ENCODE data around the gene CADPS2.

Gene CADPS2

GRCh38 chr7:122337011-122337410, 549.2 kb downstream of the CADPS2 start:
- Histone ChIP-seq H3K4me1 (ENCODE audit: control insufficient read depth, insufficient read depth, low read depth, low read length) (no peaks in the 10 kb centered on the region), H3K14ac (ENCODE audit: low read length in 2 of 2) (no peak overlapping the region), H2BK15ac (ENCODE audit: low read depth, poor library complexity, severe bottlenecking) (no peak overlapping the region), H3K9me3 (ENCODE audit: control insufficient read depth, low read length) (no peaks in the 10 kb centered on the region), H3K79me1 (replicated peaks; ENCODE audit: low read length, poor library complexity, severe bottlenecking) (no peaks in the 10 kb centered on the region), H3K4me3 (ENCODE audit: insufficient read depth in 1 of 2, low read depth in 1 of 2, low read length in 2 of 2) (no peak overlapping the region), H3K9ac (ENCODE audit: low read length) (no peak overlapping the region), H3K18ac (ENCODE audit: low read depth in 1 of 2, low read length in 2 of 2) (no peak overlapping the region), H2BK12ac (ENCODE audit: low read length in 2 of 2) (no peak overlapping the region), H2AK5ac (ENCODE audit: low read length, severe bottlenecking) (no peak overlapping the region), H3K23ac (ENCODE audit: low read length in 2 of 2) (no peak overlapping the region), H2BK5ac (ENCODE audit: low read depth, low read length, poor library complexity, severe bottlenecking) (no peak overlapping the region), H3K4me2 (ENCODE audit: low read length, poor library complexity, severe bottlenecking) (no peak overlapping the region), H3K27ac (ENCODE audit: low read length, poor library complexity, severe bottlenecking) (no peak overlapping the region), H2BK120ac (ENCODE audit: low read depth, low read length) (no peak overlapping the region), H2AFZ (ENCODE audit: low read depth, low read length) (no peak overlapping the region), H3K36me3 (ENCODE audit: control insufficient read depth in 1 of 2, insufficient read depth in 2 of 2, low read depth in 1 of 2, low read length in 2 of 2) (no peaks in the 10 kb centered on the region), H3K4ac (ENCODE audit: low read depth in 1 of 2, low read length in 2 of 2) (no peak overlapping the region), H4K91ac (ENCODE audit: low read length) (no peak overlapping the region), H4K8ac (ENCODE audit: low read length) (no peak overlapping the region), H3K27me3 (ENCODE audit: control insufficient read depth in 1 of 2, insufficient read depth in 1 of 2, low read length in 2 of 2) (no peaks in the 10 kb centered on the region)
- WGBS = 57% methylated on average over 1 of the region's 2 CpGs
- DNase-seq = no peak

GRCh38 chr7:122329145-122329802, 557.0 kb downstream of the CADPS2 start:
- Histone ChIP-seq H3K23ac (ENCODE audit: low read length in 2 of 2) (no peak overlapping the region), H2BK120ac (ENCODE audit: low read depth, low read length) (no peak overlapping the region), H4K91ac (ENCODE audit: low read length) (no peak overlapping the region), H3K79me1 (replicated peaks; ENCODE audit: low read length, poor library complexity, severe bottlenecking) (no peaks in the 10 kb centered on the region), H2AFZ (ENCODE audit: low read depth, low read length) (no peak overlapping the region), H2BK15ac (ENCODE audit: low read depth, poor library complexity, severe bottlenecking) (no peak overlapping the region), H2AK5ac (ENCODE audit: low read length, severe bottlenecking) (no peak overlapping the region), H2BK12ac (ENCODE audit: low read length in 2 of 2) (no peak overlapping the region), H3K36me3 (ENCODE audit: control insufficient read depth in 1 of 2, insufficient read depth in 2 of 2, low read depth in 1 of 2, low read length in 2 of 2) (no peaks in the 10 kb centered on the region), H3K9me3 (ENCODE audit: control insufficient read depth, low read length) (no peaks in the 10 kb centered on the region), H3K27me3 (ENCODE audit: control insufficient read depth in 1 of 2, insufficient read depth in 1 of 2, low read length in 2 of 2) (no peaks in the 10 kb centered on the region), H3K4me1 (ENCODE audit: control insufficient read depth, insufficient read depth, low read depth, low read length) (no peaks in the 10 kb centered on the region), H2BK5ac (ENCODE audit: low read depth, low read length, poor library complexity, severe bottlenecking) (no peak overlapping the region), H3K4me2 (ENCODE audit: low read length, poor library complexity, severe bottlenecking) (no peak overlapping the region), H3K4ac (ENCODE audit: low read depth in 1 of 2, low read length in 2 of 2) (no peak overlapping the region), H3K18ac (ENCODE audit: low read depth in 1 of 2, low read length in 2 of 2) (no peak overlapping the region), H4K8ac (ENCODE audit: low read length) (no peak overlapping the region), H3K4me3 (ENCODE audit: insufficient read depth in 1 of 2, low read depth in 1 of 2, low read length in 2 of 2) (no peak overlapping the region), H3K27ac (ENCODE audit: low read length, poor library complexity, severe bottlenecking) (no peak overlapping the region), H3K9ac (ENCODE audit: low read length) (no peak overlapping the region), H3K14ac (ENCODE audit: low read length in 2 of 2) (no peak overlapping the region)
- WGBS = 38% methylated on average over 7 of the region's 8 CpGs
- no peak for DNase-seq

DNA sequence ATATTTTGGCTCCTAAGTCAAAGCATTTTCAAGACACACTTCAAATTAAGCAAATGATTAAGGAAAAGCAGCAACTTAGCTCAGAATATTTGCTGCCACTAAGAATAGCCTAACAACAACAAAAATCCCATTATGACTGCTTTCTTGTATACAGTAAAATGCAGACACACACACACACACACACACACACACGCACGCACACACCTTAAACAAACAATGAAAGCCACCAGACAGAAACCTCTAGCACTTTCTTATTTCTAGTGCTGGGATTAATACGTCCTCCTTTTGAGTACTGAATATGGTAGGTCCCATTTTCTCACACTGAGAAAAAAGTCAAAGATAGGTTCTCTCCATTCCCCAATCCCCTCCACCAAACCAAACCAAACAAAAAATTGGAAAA, 558.3 kb downstream of the CADPS2 start:
- Histone ChIP-seq H3K23ac (ENCODE audit: low read length in 2 of 2) (no peak overlapping the region), H2AFZ (ENCODE audit: low read depth, low read length) (no peak overlapping the region), H2BK15ac (ENCODE audit: low read depth, poor library complexity, severe bottlenecking) (no peak overlapping the region), H4K91ac (ENCODE audit: low read length) (no peak overlapping the region), H3K4me1 (ENCODE audit: control insufficient read depth, insufficient read depth, low read depth, low read length) (no peaks in the 10 kb centered on the region), H2BK120ac (ENCODE audit: low read depth, low read length) (no peak overlapping the region), H2BK5ac (ENCODE audit: low read depth, low read length, poor library complexity, severe bottlenecking) (no peak overlapping the region), H3K14ac (ENCODE audit: low read length in 2 of 2) (no peak overlapping the region), H4K8ac (ENCODE audit: low read length) (no peak overlapping the region), H3K18ac (ENCODE audit: low read depth in 1 of 2, low read length in 2 of 2) (no peak overlapping the region), H2BK12ac (ENCODE audit: low read length in 2 of 2) (no peak overlapping the region), H3K27ac (ENCODE audit: low read length, poor library complexity, severe bottlenecking) (no peak overlapping the region), H3K27me3 (ENCODE audit: control insufficient read depth in 1 of 2, insufficient read depth in 1 of 2, low read length in 2 of 2) (no peaks in the 10 kb centered on the region), H3K9ac (ENCODE audit: low read length) (no peak overlapping the region), H3K4ac (ENCODE audit: low read depth in 1 of 2, low read length in 2 of 2) (no peak overlapping the region), H3K4me2 (ENCODE audit: low read length, poor library complexity, severe bottlenecking) (no peak overlapping the region), H3K9me3 (ENCODE audit: control insufficient read depth, low read length) (no peaks in the 10 kb centered on the region), H2AK5ac (ENCODE audit: low read length, severe bottlenecking) (no peak overlapping the region), H3K79me1 (replicated peaks; ENCODE audit: low read length, poor library complexity, severe bottlenecking) (no peaks in the 10 kb centered on the region), H3K36me3 (ENCODE audit: control insufficient read depth in 1 of 2, insufficient read depth in 2 of 2, low read depth in 1 of 2, low read length in 2 of 2) (no peaks in the 10 kb centered on the region), H3K4me3 (ENCODE audit: insufficient read depth in 1 of 2, low read depth in 1 of 2, low read length in 2 of 2) (no peak overlapping the region)
- DNase-seq = no peak
- whole genome bisulfite sequencing = 42% methylated on average over 3 of the region's 3 CpGs

GRCh38 chr7:122316467-122317388, 569.5 kb downstream of the CADPS2 start:
- no peaks in the 10 kb centered on the region for H3K36me3 ChIP-seq (ENCODE audit: control insufficient read depth in 1 of 2, insufficient read depth in 2 of 2, low read depth in 1 of 2, low read length in 2 of 2)
- no peak overlapping the region for H3K4ac ChIP-seq (ENCODE audit: low read depth in 1 of 2, low read length in 2 of 2)
- peak overlapping the region; percentile 18 for H4K91ac ChIP-seq (ENCODE audit: low read length)
- no peak overlapping the region for H2BK12ac ChIP-seq (ENCODE audit: low read length in 2 of 2)
- H3K4me2 ChIP-seq (ENCODE audit: low read length, poor library complexity, severe bottlenecking) = peak overlapping the region; percentile 71
- H2AK5ac ChIP-seq (ENCODE audit: low read length, severe bottlenecking) = no peak overlapping the region
- H4K8ac ChIP-seq (ENCODE audit: low read length) = no peak overlapping the region
- H3K18ac ChIP-seq (ENCODE audit: low read depth in 1 of 2, low read length in 2 of 2) = no peak overlapping the region
- H3K4me3 ChIP-seq (ENCODE audit: insufficient read depth in 1 of 2, low read depth in 1 of 2, low read length in 2 of 2) = peak overlapping the region in 1 of 2 experiments; percentile 63
- H3K9ac ChIP-seq (ENCODE audit: low read length) = no peak overlapping the region
- peaks cover 13% of the 10 kb centered on the region for H3K4me1 ChIP-seq (ENCODE audit: control insufficient read depth, insufficient read depth, low read depth, low read length)
- H2BK15ac ChIP-seq (ENCODE audit: low read depth, poor library complexity, severe bottlenecking) = no peak overlapping the region
- H3K14ac ChIP-seq (ENCODE audit: low read length in 2 of 2) = no peak overlapping the region
- H2AFZ ChIP-seq (ENCODE audit: low read depth, low read length) = no peak overlapping the region
- peaks cover 64 to 65% of the 10 kb centered on the region in 2 experiments for H3K27me3 ChIP-seq (ENCODE audit: control insufficient read depth in 1 of 2, insufficient read depth in 1 of 2, low read length in 2 of 2)
- no peak overlapping the region for H2BK5ac ChIP-seq (ENCODE audit: low read depth, low read length, poor library complexity, severe bottlenecking)
- no peaks in the 10 kb centered on the region for H3K9me3 ChIP-seq (ENCODE audit: control insufficient read depth, low read length)
- H3K27ac ChIP-seq (ENCODE audit: low read length, poor library complexity, severe bottlenecking) = no peak overlapping the region
- no peak overlapping the region for H3K23ac ChIP-seq (ENCODE audit: low read length in 2 of 2)
- H3K79me1 ChIP-seq (replicated peaks; ENCODE audit: low read length, poor library complexity, severe bottlenecking) = no peaks in the 10 kb centered on the region
- DNase-seq = no peak
- no peak overlapping the region for H2BK120ac ChIP-seq (ENCODE audit: low read depth, low read length)
- WGBS = 2% methylated on average over 59 of the region's 71 CpGs

Measured in mesenchymal stem cell (in vitro differentiated cells and primary cell).